K562 (cell line): ENCODE data around the gene C9. TPM values are rescaled to one million over a fixed set of nuclear protein-coding genes. Genes with fewer than 3 reads are reported as not detected.

ENCODE experiments used
- ATAC-seq: fragments of 200-7000 bp; cut with Tn5 transposase; 3 replicates; pipeline ENCODE4 v1.9.1; 2020; ENCODE audit warnings: moderate library complexity
- Bru-seq: library from RNA; stranded (reverse); fragments of 400-500 nt; gene quantifications from one replicate; lab custom pipeline; 2021; lab: Mats Ljungman, UMichigan
- BruChase-seq, 2 experiments: library from RNA; stranded (reverse); fragments of 400-500 nt; gene quantifications; one replicate each; lab custom pipeline; 2021; lab: Mats Ljungman, UMichigan
- BruUV-seq: library from RNA; stranded (reverse); fragments of 400-500 nt; replicated peaks from 2 replicates; lab custom pipeline; 2021; lab: Mats Ljungman, UMichigan
- CTCF ChIA-PET: fragments of 300-600 bp; formaldehyde crosslinking; extraction: SDS; loops from one replicate; lab custom pipeline; 2021; ENCODE audit warnings: low intra/inter-chr PET ratio; lab: Yijun Ruan, JAX
- POLR2A ChIA-PET: fragments of 300-600, 350-650 bp; sonication (Branson Sonifier 250); formaldehyde crosslinking; extraction: SDS; loops from one replicate; lab custom pipeline; 2021; ENCODE audit warnings: antibody characterized with exemption, inconsistent platforms; lab: Yijun Ruan, JAX
- DNase-seq, 4 experiments: peaks; one replicate each; pipeline versions ENCODE4 v3.0.0 to v3.0.0-alpha.2; 2011 to 2018; ENCODE audit warnings: low spot score in 3 of 4, mixed read lengths in 3 of 4; ENCODE audit errors: extremely low read depth in 1 of 4
- FAIRE-seq: peaks from 2 replicates; lab custom pipeline; 2011; peaks lifted over from hg19 to GRCh38; lab: Jason Lieb, UNC
- H2AFZ ChIP-seq: 2 replicates; pipeline ENCODE4 v1.6.0; 2011; ENCODE audit warnings: low read depth, low read length, control low read depth, inconsistent platforms
- H3K27ac ChIP-seq: fragments of 200-600 bp; 3 replicates; pipeline ENCODE4 v1.8.0; 2011; ENCODE audit warnings: low read depth, mild to moderate bottlenecking, control low read depth, inconsistent platforms, low read length, moderate library complexity, mixed read lengths; ENCODE audit errors: extremely low read depth
- H3K27me3 ChIP-seq, 2 experiments: fragments of 300-600 bp in 1 of 2; 2 replicates in 1 of 2; 3 replicates in 1 of 2; pipeline versions ENCODE4 v1.6.0 to v1.8.0; 2011; ENCODE audit warnings: inconsistent platforms in 2 of 2, low read length in 2 of 2, mild to moderate bottlenecking in 1 of 2, mixed read lengths in 1 of 2, moderate library complexity in 1 of 2; ENCODE audit not compliant: control insufficient read depth in 2 of 2, insufficient read depth in 2 of 2
- H3K36me3 ChIP-seq: fragments of 300-600 bp; 3 replicates; pipeline ENCODE4 v1.8.0; 2011; ENCODE audit warnings: mild to moderate bottlenecking, low read length, inconsistent platforms; ENCODE audit not compliant: control insufficient read depth, insufficient read depth
- H3K4me1 ChIP-seq, 2 experiments: fragments of 200-600 bp in 1 of 2; replicated peaks in 1 of 2; 2 replicates in 1 of 2; 3 replicates in 1 of 2; pipeline versions ENCODE4 v1.5.1 to v1.8.0; 2011; ENCODE audit warnings: inconsistent platforms in 2 of 2, low read length in 2 of 2, mild to moderate bottlenecking in 1 of 2, mixed read lengths in 1 of 2, moderate library complexity in 1 of 2; ENCODE audit not compliant: control insufficient read depth in 2 of 2, insufficient read depth in 2 of 2
- H3K4me2 ChIP-seq: 2 replicates; pipeline ENCODE4 v1.6.1; 2011; ENCODE audit warnings: low read length, control low read depth, inconsistent platforms, mixed read lengths; ENCODE audit not compliant: insufficient read depth
- H3K4me3 ChIP-seq: fragments of 200-600 bp; sonication (generic), shearing (Covaris generic); 2 replicates; pipeline ENCODE4 v1.5.1; 2016; ENCODE audit warnings: control low read depth, inconsistent platforms
- H3K79me2 ChIP-seq: fragments of 200-600 bp; 3 replicates; pipeline ENCODE4 v1.8.0; 2011; ENCODE audit warnings: low read length, inconsistent platforms; ENCODE audit not compliant: control insufficient read depth, insufficient read depth
- H3K9ac ChIP-seq, 2 experiments: 2 replicates each; pipeline versions ENCODE4 v1.6.0 to v1.6.1; 2011; ENCODE audit warnings: low read depth in 2 of 2, low read length in 2 of 2, control low read depth in 1 of 2, inconsistent platforms in 1 of 2, mild to moderate bottlenecking in 1 of 2, mixed read lengths in 1 of 2; ENCODE audit not compliant: insufficient read depth in 1 of 2
- H3K9me1 ChIP-seq: one replicate; pipeline ENCODE4 v1.6.0; 2011; ENCODE audit warnings: inconsistent platforms, mild to moderate bottlenecking, low read length, moderate library complexity; ENCODE audit not compliant: control insufficient read depth, insufficient read depth
- H3K9me3 ChIP-seq: replicated peaks from 2 replicates; pipeline ENCODE4 v1.5.1; 2011; ENCODE audit warnings: low read depth, low read length, inconsistent platforms; ENCODE audit not compliant: control insufficient read depth, insufficient read depth
- H4K20me1 ChIP-seq: replicated peaks from 2 replicates; pipeline ENCODE4 v1.6.1; 2011; ENCODE audit warnings: low read length, inconsistent platforms, mixed read lengths; ENCODE audit not compliant: control insufficient read depth, insufficient read depth
- BCL6 ChIP-seq: fragments of 250-450 bp; sonication (Bioruptor Pico); IDR thresholded peaks from 2 replicates; pipeline ENCODE4 v1.4.0; 2020
- ETV5 ChIP-seq: sonication (generic); formaldehyde crosslinking; IDR thresholded peaks from 2 replicates; pipeline ENCODE4 v1.4.0; 2020; ENCODE audit warnings: low read depth, mild to moderate bottlenecking, missing genetic modification reagents
- EWSR1 ChIP-seq: fragments of 450-650 bp; IDR thresholded peaks from 2 replicates; pipeline ENCODE4 v1.6.1; 2018; ENCODE audit warnings: borderline replicate concordance, mild to moderate bottlenecking, low read depth, moderate library complexity; ENCODE audit not compliant: partially characterized antibody
- FUS ChIP-seq: fragments of 200-400 bp; formaldehyde crosslinking; optimal IDR thresholded peaks from 2 replicates; pipeline ENCODE3; 2017; ENCODE audit warnings: low read depth, low read length
- GTF2E2 ChIP-seq: fragments of 200-800 bp; sonication (Bioruptor generic); IDR thresholded peaks from 2 replicates; pipeline ENCODE4 v1.6.1; 2016; ENCODE audit warnings: missing genetic modification characterization, missing compliant biosample characterization
- HES1 ChIP-seq: fragments of 450-650 bp; IDR thresholded peaks from 2 replicates; pipeline ENCODE4 v1.6.1; 2016; ENCODE audit warnings: low read depth, mild to moderate bottlenecking, moderate library complexity
- RBM22 ChIP-seq: fragments of 200-400 bp; formaldehyde crosslinking; IDR thresholded peaks from 2 replicates; pipeline ENCODE4 v1.6.1; 2018; ENCODE audit warnings: low read length, low read depth; ENCODE audit not compliant: poor library complexity, severe bottlenecking
- SFPQ ChIP-seq: fragments of 200-400 bp; formaldehyde crosslinking; IDR thresholded peaks from 2 replicates; pipeline ENCODE4 v1.6.1; 2017; ENCODE audit warnings: mild to moderate bottlenecking, low read depth, low read length, moderate library complexity
- SP2 ChIP-seq: IDR thresholded peaks from 2 replicates; pipeline ENCODE4 v1.6.1; 2011; ENCODE audit warnings: mild to moderate bottlenecking, low read depth, low read length, moderate library complexity; ENCODE audit not compliant: poor library complexity, severe bottlenecking; ENCODE audit errors: extremely low read depth
- WGBS: fragments of 100-300 bp; shearing (Covaris generic); methylation state at CpG from one replicate; pipeline ENCODE4 v1.1.6; 2016; ENCODE audit warnings: low coverage, mixed read lengths; ENCODE audit not compliant: insufficient coverage; ENCODE audit errors: missing lambda C conversion rate; 5-methylcytosine and 5-hydroxymethylcytosine counted together
- in situ Hi-C: fragments of 300-500 bp; cut with MboI; formaldehyde crosslinking; loops from 4 replicates; pipeline ENCODE4 v1.15.0; 2018; ENCODE audit warnings: inconsistent platforms, mixed read lengths
- intact Hi-C: fragments of 100-400 bp; cut with micrococcal nuclease; formaldehyde crosslinking; loops from 2 replicates; pipeline ENCODE4 v1.14.2; 2022
- long read RNA-seq, 3 experiments: library from polyadenylated mRNA in 2 of 3; library from RNA in 1 of 3; unstranded in 2 of 3; stranded (forward) in 1 of 3; transcript quantifications; one replicate each; pipeline ENCODE4 v2.0.0, GENCODE V29; 2019 to 2022
- polyA minus RNA-seq, 3 experiments: library from RNA; depleted of rRNA, polyadenylated mRNA; stranded (reverse); fragments of >200 nt; gene quantifications; 2 replicates each; pipeline ENCODE4 v1.2.3, GENCODE V29; 2011
- polyA plus RNA-seq, 8 experiments: library from polyadenylated mRNA; depleted of rRNA in 4 of 8; stranded (reverse) in 5 of 8; unstranded in 3 of 8; fragments of >200 nt; fragmentation: Nextera tagmentation in 2 of 8; fragmentation: Illumina TruSeq in 1 of 8; extraction: Ambion mirVana in 2 of 8; extraction: Trizol in 1 of 8; gene quantifications; 2 replicates each; pipeline versions ENCODE4 v1.2.1 to v1.2.3, GENCODE V29; 2011 to 2014; ENCODE audit warnings: inconsistent platforms in 1 of 8, missing spikeins in 1 of 8
- total RNA-seq, 7 experiments: library from RNA; depleted of rRNA in 6 of 7; stranded (reverse); fragments of >200 nt in 6 of 7; fragmentation: Illumina TruSeq in 2 of 7; extraction: Trizol in 2 of 7; gene quantifications; 2 replicates each; pipeline versions ENCODE4 v1.2.1 to v1.2.3, GENCODE V29; 2011 to 2021; ENCODE audit warnings: low replicate concordance in 1 of 7
- TF ChIP-seq, protein P1 (sequence below), 2 experiments: IDR thresholded peaks; 2 replicates each; pipeline ENCODE4 v1.6.1; 2011; ENCODE audit warnings: borderline replicate concordance in 1 of 2, control low read depth in 1 of 2, low read depth in 1 of 2, low read length in 1 of 2, mild to moderate bottlenecking in 1 of 2, mixed read lengths in 1 of 2, moderate library complexity in 1 of 2; ENCODE audit not compliant: insufficient read depth in 1 of 2, insufficient read length in 1 of 2, poor library complexity in 1 of 2, severe bottlenecking in 1 of 2; ENCODE audit errors: extremely low read depth in 1 of 2

The C9 gene
- total RNA-seq (2011; cell fraction: chromatin; rRNA removed; ENCODE audit: low replicate concordance) = not detected in 2 replicates
- not detected in 2 replicates for total RNA-seq (2011; cell fraction: nucleolus; rRNA removed)
- not detected in 2 replicates for total RNA-seq (2011; cell fraction: nucleoplasm; rRNA removed)
- total RNA-seq (2014; rRNA removed) (not detected in 2 replicates), total RNA-seq (2014; rRNA removed; fragmentation: Illumina TruSeq; extraction: Trizol) (not detected in 2 replicates), total RNA-seq (2015; rRNA removed; fragmentation: Illumina TruSeq; extraction: Trizol) (not detected in 2 replicates), total RNA-seq (2021) (0.38 and 0.51 TPM in 2 replicates), polyA plus RNA-seq (2011; rRNA removed) (not detected in 2 replicates), polyA plus RNA-seq (2014; fragmentation: Illumina TruSeq; extraction: Trizol) (not detected in 2 replicates), polyA plus RNA-seq (2014; fragmentation: Nextera tagmentation; extraction: Ambion mirVana) (under 1 TPM in 1 of 2 experiments, not detected in 1; 0.08 TPM), polyA plus RNA-seq (2014; rRNA removed) (not detected in 2 replicates), polyA minus RNA-seq (2011; rRNA and poly(A)+ RNA removed) (not detected in 2 replicates), Bru-seq, nascent RNA (percentile 4 among the genes with signal in this experiment), BruChase-seq, experiment 1, labeled RNA remaining after a 2-hour chase (percentile 20 among the genes with signal in this experiment), BruChase-seq, experiment 2, labeled RNA remaining after a 6-hour chase (percentile 24 among the genes with signal in this experiment)
- polyA plus RNA-seq (2011; cell fraction: cytosol; rRNA removed) = not detected in 2 replicates
- polyA plus RNA-seq (2011; cell fraction: nucleus; rRNA removed) = not detected in 2 replicates
- 0.07 and 0.14 TPM in 2 replicates for polyA plus RNA-seq (2012)
- not detected in 2 replicates for polyA minus RNA-seq (2011; cell fraction: cytosol; rRNA and poly(A)+ RNA removed)
- polyA minus RNA-seq (2011; cell fraction: nucleus; rRNA and poly(A)+ RNA removed) = not detected in 2 replicates
- long read RNA-seq, experiment 1 = 0 reads
- long read RNA-seq, experiment 2, partial matches to known transcripts = 0 of 3 reads
- long read RNA-seq, experiment 2, other reads (novel, unspliced or antisense) = 3 of 3 reads
- long read RNA-seq, experiment 3 = 0 reads

- no peaks in the 10 kb centered on the region for H4K20me1 ChIP-seq
- no peaks in the 10 kb centered on the region for H3K4me1 ChIP-seq
- DNase-seq = no peak
- POLR2A ChIA-PET = no interaction called here
- H3K9me1 ChIP-seq = no peaks in the 10 kb centered on the region
- H3K79me2 ChIP-seq = no peaks in the 10 kb centered on the region
- intact Hi-C loops (no loop called here), in situ Hi-C loops (no loop called here)
- H3K9me3 ChIP-seq = peaks cover 3% of the 10 kb centered on the region; the same call in 1 of the 2 replicates
- BruUV-seq = no TSS peak
- no peak for FAIRE-seq
- no peak within 1 kb of the TSS for H3K9ac ChIP-seq
- ATAC-seq = no peak
- CTCF ChIA-PET = no interaction called here
- WGBS = 4% methylated on average over 6 of the region's 6 CpGs
- H2AFZ ChIP-seq = no peak within 1 kb of the TSS
- H3K27ac ChIP-seq = no peak within 1 kb of the TSS
- peaks cover 0 to 4% of the 10 kb centered on the region in 2 experiments; a peak in 1 of 5 replicates for H3K27me3 ChIP-seq
- no peaks in the 10 kb centered on the region for H3K36me3 ChIP-seq
- H3K4me2 ChIP-seq = no peak within 1 kb of the TSS
- no peak within 1 kb of the TSS for H3K4me3 ChIP-seq
- TF ChIP-seq ETV5 (CRISPR knock-in tag) = no peak
- TF ChIP-seq BCL6 (CRISPR knock-in tag) = no peak
- TF ChIP-seq RBM22 = no peak
- TF ChIP-seq EWSR1 = no peak
- no peak for TF ChIP-seq HES1
- TF ChIP-seq, protein P1, sequence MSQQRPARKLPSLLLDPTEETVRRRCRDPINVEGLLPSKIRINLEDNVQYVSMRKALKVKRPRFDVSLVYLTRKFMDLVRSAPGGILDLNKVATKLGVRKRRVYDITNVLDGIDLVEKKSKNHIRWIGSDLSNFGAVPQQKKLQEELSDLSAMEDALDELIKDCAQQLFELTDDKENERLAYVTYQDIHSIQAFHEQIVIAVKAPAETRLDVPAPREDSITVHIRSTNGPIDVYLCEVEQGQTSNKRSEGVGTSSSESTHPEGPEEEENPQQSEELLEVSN (IDR thresholded peaks at IDR 0.05; ENCODE audit: borderline replicate concordance in 1 of 2, extremely low read depth in 1 of 2, insufficient read depth in 1 of 2, insufficient read length in 1 of 2, low read depth in 1 of 2, low read length in 1 of 2, poor library complexity in 1 of 2, severe bottlenecking in 1 of 2) = no peak
- no peak for TF ChIP-seq FUS
- no peak for TF ChIP-seq GTF2E2
- TF ChIP-seq SFPQ = no peak
- no peak for TF ChIP-seq SP2
Observed at GRCh38 chr5:39364367-39364766, at the start of gene C9. C9 (minus strand) TSS chr5:39364495; CDS start chr5:39364464, 31 bp downstream.
